Sigmoid colon (tissue), 4 donors: ENCODE results near the gene RAB7B.

Experiments
- CTCF ChIP-seq, 4 experiments: fragments of 450-650 bp in 3 of 4; fragments of 200-600 bp in 1 of 4; IDR thresholded peaks; one replicate each; pipeline ENCODE4 v1.5.1; 2016 to 2019; ENCODE audit warnings: antibody characterized with exemption in 4 of 4, mild to moderate bottlenecking in 3 of 4, moderate library complexity in 2 of 4
- EP300 ChIP-seq, 4 donors: sonication (generic); formaldehyde crosslinking; IDR thresholded peaks; one replicate each; pipeline ENCODE4 v1.6.1; 2017; ENCODE audit warnings: antibody characterized with exemption in 4 of 4
- POLR2AphosphoS5 ChIP-seq, 4 donors: sonication (generic); formaldehyde crosslinking; IDR thresholded peaks; one replicate each; pipeline ENCODE4 v1.6.1; 2017; ENCODE audit warnings: antibody characterized with exemption in 4 of 4

GRCh38 chr1:205938682-205939081, 64.5 kb downstream of the RAB7B start:
- TF ChIP-seq EP300 (IDR thresholded peaks at IDR 0.05) (no peak), CTCF (IDR thresholded peaks at IDR 0.05) (no peak), POLR2AphosphoS5 (IDR thresholded peaks at IDR 0.05) (no peak)
